DND-41 (cell line): ENCODE measurements around the gene PDZK1.

Experiments used
- ATAC-seq: fragments of 200-7000 bp; cut with Tn5 transposase; 3 replicates; pipeline ENCODE4 v1.9.1; 2021; ENCODE audit warnings: low read depth; ENCODE audit not compliant: insufficient read depth
- DNase-seq: peaks from one replicate; pipeline ENCODE4 v3.0.0-alpha.2; 2020
- H2AFZ ChIP-seq: 2 replicates; pipeline ENCODE4 v1.6.0; 2012; ENCODE audit warnings: low read depth, low read length
- H3K27ac ChIP-seq: 2 replicates; pipeline ENCODE4 v1.5.1; 2012; ENCODE audit warnings: low read length, inconsistent platforms
- H3K27me3 ChIP-seq: fragments of 200-600 bp; sonication (generic); 2 replicates; pipeline ENCODE4 v1.6.0; 2012; ENCODE audit warnings: low read length, mild to moderate bottlenecking, inconsistent platforms; ENCODE audit not compliant: insufficient read depth, poor library complexity
- H3K36me3 ChIP-seq: 2 replicates; pipeline ENCODE4 v1.5.1; 2012; ENCODE audit warnings: low read length, inconsistent platforms; ENCODE audit not compliant: insufficient read depth
- H3K4me1 ChIP-seq: 2 replicates; pipeline ENCODE4 v1.5.1; 2012; ENCODE audit warnings: mild to moderate bottlenecking, low read length; ENCODE audit not compliant: insufficient read depth
- H3K4me2 ChIP-seq: 2 replicates; pipeline ENCODE4 v1.6.0; 2012; ENCODE audit warnings: mild to moderate bottlenecking, moderate library complexity, low read length, inconsistent platforms; ENCODE audit not compliant: insufficient read depth
- H3K4me3 ChIP-seq, 2 experiments: fragments of 200-600 bp in 1 of 2; shearing (Covaris generic) in 1 of 2; 2 replicates each; pipeline ENCODE4 v1.5.1; 2012 to 2016; ENCODE audit warnings: inconsistent platforms in 2 of 2, low read length in 2 of 2, mild to moderate bottlenecking in 2 of 2, low read depth in 1 of 2, moderate library complexity in 1 of 2
- H3K79me2 ChIP-seq: 2 replicates; pipeline ENCODE4 v1.6.0; 2012; ENCODE audit warnings: low read length, inconsistent platforms; ENCODE audit not compliant: insufficient read depth
- H3K9ac ChIP-seq: 2 replicates; pipeline ENCODE4 v1.6.0; 2012; ENCODE audit warnings: low read depth, mild to moderate bottlenecking, inconsistent platforms, low read length, moderate library complexity
- H3K9me3 ChIP-seq: 2 replicates; pipeline ENCODE4 v1.5.1; 2012; ENCODE audit warnings: low read length, moderate library complexity, mild to moderate bottlenecking, inconsistent platforms; ENCODE audit not compliant: insufficient read depth, severe bottlenecking
- H4K20me1 ChIP-seq: 2 replicates; pipeline ENCODE4 v1.6.0; 2012; ENCODE audit warnings: low read length; ENCODE audit not compliant: insufficient read depth
- EZH2 ChIP-seq: IDR thresholded peaks from 3 replicates; pipeline ENCODE4 v1.6.1; 2012; ENCODE audit warnings: borderline replicate concordance, low read depth, mild to moderate bottlenecking, moderate library complexity, low read length, inconsistent platforms; ENCODE audit not compliant: severe bottlenecking
- TF ChIP-seq, protein P1 (sequence below): IDR thresholded peaks from 2 replicates; pipeline ENCODE4 v1.5.1; 2012; ENCODE audit warnings: borderline replicate concordance, low read length, moderate library complexity, mild to moderate bottlenecking; ENCODE audit not compliant: poor library complexity, severe bottlenecking; ENCODE audit errors: extremely low read depth

The PDZK1 gene

DNA sequence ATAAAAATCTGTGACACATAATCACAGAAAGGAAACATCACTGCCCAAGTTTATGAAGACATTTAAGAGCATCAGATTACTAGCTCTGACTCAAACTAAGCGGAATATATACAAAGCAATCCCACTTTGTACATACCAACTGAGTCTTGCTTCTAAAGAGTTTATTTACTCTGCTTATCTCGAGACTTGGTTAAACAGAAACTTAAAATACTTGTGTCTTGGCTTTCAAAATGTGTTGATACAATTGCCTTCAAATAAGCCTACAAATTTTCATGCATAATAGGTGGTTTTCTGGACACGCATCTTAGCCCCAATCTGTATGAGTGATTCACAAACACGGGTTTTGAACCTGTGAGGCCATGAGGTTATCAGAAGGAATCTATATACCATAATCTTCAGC, 33.1 kb upstream of the PDZK1 start:
- Histone ChIP-seq H4K20me1 (no peaks in the 10 kb centered on the region), H3K79me2 (no peaks in the 10 kb centered on the region), H3K9ac (no peak overlapping the region), H3K27ac (no peak overlapping the region), H3K4me2 (no peak overlapping the region), H3K9me3 (no peaks in the 10 kb centered on the region), H2AFZ (no peak overlapping the region), H3K36me3 (peaks cover 32% of the 10 kb centered on the region), H3K27me3 (no peaks in the 10 kb centered on the region), H3K4me3 (no peak overlapping the region), H3K4me1 (no peaks in the 10 kb centered on the region)
- no peak for ATAC-seq
- TF ChIP-seq EZH2: no peak
- TF ChIP-seq, protein P1, sequence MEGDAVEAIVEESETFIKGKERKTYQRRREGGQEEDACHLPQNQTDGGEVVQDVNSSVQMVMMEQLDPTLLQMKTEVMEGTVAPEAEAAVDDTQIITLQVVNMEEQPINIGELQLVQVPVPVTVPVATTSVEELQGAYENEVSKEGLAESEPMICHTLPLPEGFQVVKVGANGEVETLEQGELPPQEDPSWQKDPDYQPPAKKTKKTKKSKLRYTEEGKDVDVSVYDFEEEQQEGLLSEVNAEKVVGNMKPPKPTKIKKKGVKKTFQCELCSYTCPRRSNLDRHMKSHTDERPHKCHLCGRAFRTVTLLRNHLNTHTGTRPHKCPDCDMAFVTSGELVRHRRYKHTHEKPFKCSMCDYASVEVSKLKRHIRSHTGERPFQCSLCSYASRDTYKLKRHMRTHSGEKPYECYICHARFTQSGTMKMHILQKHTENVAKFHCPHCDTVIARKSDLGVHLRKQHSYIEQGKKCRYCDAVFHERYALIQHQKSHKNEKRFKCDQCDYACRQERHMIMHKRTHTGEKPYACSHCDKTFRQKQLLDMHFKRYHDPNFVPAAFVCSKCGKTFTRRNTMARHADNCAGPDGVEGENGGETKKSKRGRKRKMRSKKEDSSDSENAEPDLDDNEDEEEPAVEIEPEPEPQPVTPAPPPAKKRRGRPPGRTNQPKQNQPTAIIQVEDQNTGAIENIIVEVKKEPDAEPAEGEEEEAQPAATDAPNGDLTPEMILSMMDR: no peak
- DNase-seq: no peak

- Histone ChIP-seq H3K4me3 (no peak overlapping the region), H3K27ac (no peak overlapping the region), H3K4me2 (no peak overlapping the region), H3K9ac (no peak overlapping the region), H2AFZ (no peak overlapping the region), H3K36me3 (no peaks in the 10 kb centered on the region), H3K27me3 (no peaks in the 10 kb centered on the region), H3K79me2 (no peaks in the 10 kb centered on the region), H4K20me1 (no peaks in the 10 kb centered on the region), H3K9me3 (no peaks in the 10 kb centered on the region), H3K4me1 (no peaks in the 10 kb centered on the region)
- no peak for TF ChIP-seq EZH2
- TF ChIP-seq, protein P1: no peak
- no peak for ATAC-seq
- no peak for DNase-seq
Observed at GRCh38 chr1:145736191-145736590, 29.0 kb upstream of the PDZK1 start.

DNA sequence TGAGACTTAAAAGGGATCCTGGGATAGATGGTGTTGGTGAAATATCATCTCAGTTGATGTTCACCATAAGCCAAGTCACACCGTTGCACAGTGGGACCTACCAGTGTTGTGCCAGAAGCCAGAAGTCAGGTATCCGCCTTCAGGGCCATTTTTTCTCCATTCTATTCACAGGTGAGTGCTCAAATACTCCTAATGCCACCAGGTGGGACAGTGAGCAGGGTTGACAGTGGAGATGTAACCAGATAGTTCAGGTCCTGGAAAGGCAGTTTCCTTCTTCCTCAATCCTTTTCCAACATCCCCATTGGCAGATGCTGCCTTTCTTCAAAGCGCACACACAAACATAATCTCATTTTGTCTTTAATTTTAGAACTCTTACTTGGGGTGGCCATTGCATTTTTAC, 23.7 kb upstream of the PDZK1 start:
- Histone ChIP-seq H3K4me1 (no peaks in the 10 kb centered on the region), H3K4me2 (no peak overlapping the region), H3K4me3 (no peak overlapping the region), H3K27ac (no peak overlapping the region), H2AFZ (no peak overlapping the region), H3K9ac (no peak overlapping the region), H4K20me1 (no peaks in the 10 kb centered on the region), H3K27me3 (no peaks in the 10 kb centered on the region), H3K79me2 (no peaks in the 10 kb centered on the region), H3K36me3 (no peaks in the 10 kb centered on the region), H3K9me3 (no peaks in the 10 kb centered on the region)
- DNase-seq (no peak), ATAC-seq (no peak)
- no peak for TF ChIP-seq EZH2
- TF ChIP-seq, protein P1: no peak

DNA sequence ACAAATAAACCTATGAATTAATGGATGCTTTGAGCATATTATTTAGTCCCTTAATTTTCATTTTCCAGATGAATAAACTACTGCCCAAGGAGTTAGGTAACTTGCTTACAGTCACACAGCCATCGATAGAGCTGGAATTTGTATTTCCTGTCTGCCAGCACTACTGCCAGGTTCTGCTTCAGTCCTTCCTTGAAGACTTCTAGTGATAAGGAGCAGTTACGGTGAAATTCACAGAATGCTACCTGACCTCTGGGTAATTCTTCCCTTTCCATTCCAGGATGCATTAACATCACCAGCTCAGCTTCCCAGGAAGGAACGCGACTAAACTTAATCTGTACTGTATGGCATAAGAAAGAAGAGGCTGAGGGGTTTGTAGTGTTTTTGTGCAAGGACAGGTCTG, 23.3 kb upstream of the PDZK1 start:
- no peak overlapping the region for H3K9ac ChIP-seq
- DNase-seq (no peak), ATAC-seq (no peak)
- H3K79me2 ChIP-seq: no peaks in the 10 kb centered on the region
- no peaks in the 10 kb centered on the region for H3K9me3 ChIP-seq
- no peaks in the 10 kb centered on the region for H4K20me1 ChIP-seq
- no peak overlapping the region for H3K4me2 ChIP-seq
- H3K4me3 ChIP-seq: no peak overlapping the region
- H3K36me3 ChIP-seq: no peaks in the 10 kb centered on the region
- TF ChIP-seq EZH2: no peak
- TF ChIP-seq, protein P1: no peak
- H3K27me3 ChIP-seq: no peaks in the 10 kb centered on the region
- no peaks in the 10 kb centered on the region for H3K4me1 ChIP-seq
- no peak overlapping the region for H2AFZ ChIP-seq
- H3K27ac ChIP-seq: no peak overlapping the region
